IMR-90 (cell line): Measurements from ENCODE around the gene HSD17B8. TPM values are rescaled to one million over a fixed set of nuclear protein-coding genes. Genes with fewer than 3 reads are reported as not detected.

Experiments
- ATAC-seq: fragments of 200-7000 bp; cut with Tn5 transposase; 2 replicates; pipeline ENCODE4 v1.9.1; 2020; ENCODE audit warnings: low read depth, mild to moderate bottlenecking, moderate library complexity
- BruUV-seq: library from RNA; stranded (reverse); fragments of 400-500 nt; replicated peaks from 2 replicates; lab custom pipeline; 2021; lab: Mats Ljungman, UMichigan
- CTCF ChIA-PET: fragments of 300-600 bp; formaldehyde crosslinking; extraction: SDS; loops from one replicate; lab custom pipeline; 2021; ENCODE audit warnings: antibody characterized with exemption; lab: Yijun Ruan, JAX
- POLR2A ChIA-PET: fragments of 300-600 bp; sonication (Branson Sonifier 250); formaldehyde crosslinking; loops from one replicate; lab custom pipeline; 2022; ENCODE audit warnings: antibody characterized with exemption; ENCODE audit not compliant: unreplicated experiment; lab: Charles Lee
- DNase-seq: peaks from one replicate; pipeline ENCODE4 v3.0.0; 2013
- H2AFZ ChIP-seq: replicated peaks from 2 replicates; pipeline ENCODE3; 2013; ENCODE audit warnings: low read length, mild to moderate bottlenecking; ENCODE audit not compliant: poor library complexity
- H2AK5ac ChIP-seq: 2 replicates; pipeline ENCODE4 v1.6.1; 2013; ENCODE audit warnings: low read depth, low read length, inconsistent platforms
- H2AK9ac ChIP-seq: replicated peaks from 2 replicates; pipeline ENCODE3; 2013; ENCODE audit warnings: mild to moderate bottlenecking, low read depth, low read length, moderate library complexity; ENCODE audit not compliant: poor library complexity
- H2BK120ac ChIP-seq: 2 replicates; pipeline ENCODE4 v1.6.1; 2013; ENCODE audit warnings: low read depth, low read length, inconsistent platforms
- H2BK15ac ChIP-seq: 3 replicates; pipeline ENCODE4 v1.6.1; 2013; ENCODE audit warnings: low read depth, low read length, inconsistent platforms
- H2BK20ac ChIP-seq: 2 replicates; pipeline ENCODE4 v1.6.1; 2013; ENCODE audit warnings: low read depth, mild to moderate bottlenecking, inconsistent platforms, low read length, moderate library complexity
- H2BK5ac ChIP-seq: 2 replicates; pipeline ENCODE4 v1.6.1; 2013; ENCODE audit warnings: mild to moderate bottlenecking, low read depth, low read length, inconsistent platforms; ENCODE audit not compliant: poor library complexity, severe bottlenecking
- H3K14ac ChIP-seq: replicated peaks from 2 replicates; pipeline ENCODE4 v1.6.1; 2013; ENCODE audit warnings: low read depth, low read length, inconsistent platforms
- H3K18ac ChIP-seq: 2 replicates; pipeline ENCODE4 v1.6.1; 2013; ENCODE audit warnings: low read depth, low read length, control low read depth
- H3K23ac ChIP-seq: 2 replicates; pipeline ENCODE4 v1.6.1; 2013; ENCODE audit warnings: low read depth, low read length, inconsistent platforms
- H3K27ac ChIP-seq: 2 replicates; pipeline ENCODE4 v1.5.1; 2013; ENCODE audit warnings: mild to moderate bottlenecking, control low read depth, low read length; ENCODE audit not compliant: insufficient read depth
- H3K27me3 ChIP-seq: 2 replicates; pipeline ENCODE4 v1.6.1; 2013; ENCODE audit warnings: low read length; ENCODE audit not compliant: control insufficient read depth, insufficient read depth
- H3K36me3 ChIP-seq: 2 replicates; pipeline ENCODE4 v1.6.1; 2013; ENCODE audit warnings: low read length, mixed read lengths; ENCODE audit not compliant: control insufficient read depth, insufficient read depth
- H3K4ac ChIP-seq: 2 replicates; pipeline ENCODE4 v1.6.1; 2013; ENCODE audit warnings: low read depth, low read length, inconsistent platforms
- H3K4me1 ChIP-seq: 2 replicates; pipeline ENCODE4 v1.6.1; 2013; ENCODE audit warnings: low read length, mixed read lengths; ENCODE audit not compliant: control insufficient read depth, insufficient read depth
- H3K4me2 ChIP-seq: 2 replicates; pipeline ENCODE4 v1.6.1; 2013; ENCODE audit warnings: low read depth, mild to moderate bottlenecking, control low read depth, low read length, moderate library complexity
- H3K4me3 ChIP-seq: 2 replicates; pipeline ENCODE4 v1.5.1; 2013; ENCODE audit warnings: low read depth, mild to moderate bottlenecking, control low read depth, low read length, moderate library complexity; ENCODE audit not compliant: insufficient read depth
- H3K56ac ChIP-seq: 2 replicates; pipeline ENCODE4 v1.6.1; 2013; ENCODE audit warnings: low read length, inconsistent platforms; ENCODE audit not compliant: insufficient read depth; ENCODE audit errors: extremely low read depth
- H3K79me1 ChIP-seq, 2 experiments: 2 replicates each; pipeline ENCODE4 v1.6.1; 2013; ENCODE audit warnings: low read length in 2 of 2, inconsistent platforms in 1 of 2, low read depth in 1 of 2
- H3K9ac ChIP-seq: 2 replicates; pipeline ENCODE4 v1.6.1; 2013; ENCODE audit warnings: low read depth, low read length, control low read depth
- H3K9me1 ChIP-seq: 2 replicates; pipeline ENCODE4 v1.6.1; 2013; ENCODE audit warnings: low read length, inconsistent platforms; ENCODE audit not compliant: insufficient read depth
- H3K9me3 ChIP-seq: 2 replicates; pipeline ENCODE4 v1.6.1; 2013; ENCODE audit warnings: low read length; ENCODE audit not compliant: control insufficient read depth, insufficient read depth
- H4K20me1 ChIP-seq: 2 replicates; pipeline ENCODE4 v1.6.1; 2013; ENCODE audit warnings: low read length, inconsistent platforms; ENCODE audit not compliant: insufficient read depth
- H4K5ac ChIP-seq: 2 replicates; pipeline ENCODE4 v1.6.1; 2013; ENCODE audit warnings: mild to moderate bottlenecking, low read depth, low read length, control low read depth
- H4K8ac ChIP-seq, 2 experiments: 2 replicates each; pipeline ENCODE4 v1.6.1; 2013; ENCODE audit warnings: low read depth in 2 of 2, low read length in 2 of 2, control low read depth in 1 of 2, inconsistent platforms in 1 of 2
- H4K91ac ChIP-seq: 2 replicates; pipeline ENCODE4 v1.6.1; 2013; ENCODE audit warnings: low read depth, low read length, inconsistent platforms; ENCODE audit not compliant: insufficient read depth
- BHLHE40 ChIP-seq: fragments of 150-350 bp; IDR thresholded peaks from 2 replicates; pipeline ENCODE4 v1.6.1; 2016; ENCODE audit warnings: mild to moderate bottlenecking, low read depth, low read length
- CEBPB ChIP-seq: IDR thresholded peaks from 2 replicates; pipeline ENCODE4 v1.6.1; 2012; ENCODE audit warnings: low read depth, low read length, improper control_type of control experiment
- CHD1 ChIP-seq: IDR thresholded peaks from 2 replicates; pipeline ENCODE4 v1.6.1; 2012; ENCODE audit warnings: low read depth, low read length, improper control_type of control experiment
- FOS ChIP-seq: fragments of 150-350 bp; IDR thresholded peaks from 2 replicates; pipeline ENCODE4 v1.6.1; 2016; ENCODE audit warnings: low read depth, low read length
- MAFK ChIP-seq: IDR thresholded peaks from 2 replicates; pipeline ENCODE4 v1.6.1; 2012; ENCODE audit warnings: low read depth, low read length, improper control_type of control experiment
- MAZ ChIP-seq: IDR thresholded peaks from 2 replicates; pipeline ENCODE4 v1.6.1; 2012; ENCODE audit warnings: low read depth, mild to moderate bottlenecking, low read length, improper control_type of control experiment, moderate library complexity, borderline replicate concordance
- NFE2L2 ChIP-seq: fragments of 150-350 bp; IDR thresholded peaks from 2 replicates; pipeline ENCODE4 v1.6.1; 2016; ENCODE audit warnings: low read depth, mild to moderate bottlenecking, low read length
- POLR2A ChIP-seq: IDR thresholded peaks from 2 replicates; pipeline ENCODE4 v1.6.1; 2012; ENCODE audit warnings: mild to moderate bottlenecking, low read depth, low read length
- RAD21 ChIP-seq: IDR thresholded peaks from 2 replicates; pipeline ENCODE4 v1.6.1; 2012; ENCODE audit warnings: low read length, improper control_type of control experiment
- RCOR1 ChIP-seq: IDR thresholded peaks from 2 replicates; pipeline ENCODE4 v1.6.1; 2012; ENCODE audit warnings: mild to moderate bottlenecking, low read length, improper control_type of control experiment; ENCODE audit not compliant: insufficient replicate concordance
- RFX5 ChIP-seq: IDR thresholded peaks from 2 replicates; pipeline ENCODE4 v1.8.0; 2012; ENCODE audit warnings: low read depth, mild to moderate bottlenecking, low read length, moderate library complexity
- SMC3 ChIP-seq: fragments of 150-350 bp; IDR thresholded peaks from 2 replicates; pipeline ENCODE4 v1.6.1; 2016; ENCODE audit warnings: low read depth, mild to moderate bottlenecking, antibody characterized with exemption, low read length, moderate library complexity
- WGBS, 2 experiments: methylation state at CpG; one replicate each; pipeline versions ENCODE4 v1.1.5 to v1.1.7; 2013; ENCODE audit warnings: missing lambda C conversion rate in 2 of 2; ENCODE audit not compliant: insufficient read length in 1 of 2; ENCODE audit errors: extremely low coverage in 2 of 2; 5-methylcytosine and 5-hydroxymethylcytosine counted together
- dilution Hi-C: fragments of 300-500 bp; cut with HindIII; formaldehyde crosslinking; loops from one replicate; pipeline ENCODE4 v1.14.3; 2018; ENCODE audit warnings: low sequenced_read_pairs; ENCODE audit not compliant: unreplicated experiment
- in situ Hi-C: fragments of 300-500 bp; cut with MboI; formaldehyde crosslinking; loops from 3 replicates; pipeline ENCODE4 v1.14.3; 2019; ENCODE audit warnings: low sequenced_read_pairs, inconsistent platforms, mixed read lengths
- intact Hi-C: fragments of 100-400 bp; cut with micrococcal nuclease; formaldehyde crosslinking; loops from 2 replicates; pipeline ENCODE4 v1.10.0; 2022
- polyA plus RNA-seq, 3 experiments: library from polyadenylated mRNA; depleted of rRNA; stranded (reverse); fragments of >200 nt; gene quantifications; 2 replicates each; pipeline ENCODE4 v1.2.3, GENCODE V29; 2012; ENCODE audit warnings: low replicate concordance in 1 of 3
- total RNA-seq: library from RNA; depleted of rRNA; stranded (reverse); fragments of >200 nt; gene quantifications from 2 replicates; pipeline ENCODE4 v1.2.3, GENCODE V29; 2012
- TF ChIP-seq, protein P1 (sequence below): conservative IDR thresholded peaks from 2 replicates; pipeline ENCODE4 v1.5.1; 2012; ENCODE audit warnings: mild to moderate bottlenecking, low read depth, low read length, improper control_type of control experiment
- TF ChIP-seq, protein P2 (sequence below): fragments of 150-350 bp; IDR thresholded peaks from 2 replicates; pipeline ENCODE4 v1.6.1; 2017; ENCODE audit warnings: mild to moderate bottlenecking, antibody characterized with exemption, low read length, low read depth
- TF ChIP-seq, protein P3 (sequence below): fragments of 150-350 bp; IDR thresholded peaks from 2 replicates; pipeline ENCODE4 v1.6.1; 2016; ENCODE audit warnings: low read depth, mild to moderate bottlenecking, low read length, moderate library complexity, borderline replicate concordance

The HSD17B8 gene
- total and polyA plus RNA-seq, 2 of the 4 experiments (the other 2 are of a cell fraction): 1.6 to 4.3 TPM

DNA sequence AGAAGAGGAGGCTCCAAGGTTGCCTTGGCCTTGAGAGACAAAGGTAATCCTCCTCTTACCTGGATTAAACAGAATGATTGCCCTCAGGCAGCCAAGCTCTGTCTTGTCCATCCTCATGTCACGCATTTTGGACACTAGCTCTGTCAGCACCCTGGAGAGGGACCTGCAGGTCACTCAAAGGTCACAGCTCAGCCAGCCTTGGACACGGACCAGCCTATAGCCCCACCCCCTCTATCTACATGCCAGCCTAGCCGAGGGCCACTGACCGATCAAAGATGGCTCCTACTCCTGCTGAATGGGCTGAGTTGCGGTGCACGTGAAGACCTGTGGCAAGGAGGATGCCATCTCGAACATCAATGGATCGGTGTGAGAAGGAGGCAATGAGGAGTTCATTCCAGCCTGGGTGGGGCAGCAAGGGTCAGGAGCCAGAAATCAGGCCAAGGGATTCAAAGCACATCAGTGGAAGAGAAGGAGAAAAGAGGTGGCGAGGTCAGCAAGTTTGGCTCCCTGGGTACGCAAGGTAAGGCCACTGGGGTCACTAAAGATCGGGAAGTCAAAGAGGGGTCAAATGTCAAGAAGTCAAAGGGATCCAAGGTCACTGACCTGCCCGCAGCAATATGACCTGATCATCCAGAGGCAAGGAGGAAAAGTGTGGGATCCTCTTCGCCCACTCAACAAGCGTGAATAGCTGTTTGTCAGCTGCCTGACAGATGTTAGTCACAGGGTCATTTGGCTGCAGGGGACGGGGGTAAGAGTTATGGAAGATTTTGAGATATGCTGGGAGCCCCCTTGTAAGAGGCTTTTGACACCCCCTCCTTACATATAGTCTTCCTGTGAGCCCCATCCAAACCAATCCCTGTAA, 8.9 kb upstream of the HSD17B8 start:
- peaks cover 8 to 52% of the 10 kb centered on the region in 2 experiments; a peak in 3 of 4 replicates for H3K79me1 ChIP-seq
- peaks cover 30% of the 10 kb centered on the region for H3K36me3 ChIP-seq
- no TSS peak for BruUV-seq
- no peak overlapping the region for H3K18ac ChIP-seq
- no peak overlapping the region for H2BK20ac ChIP-seq
- CTCF ChIA-PET: no interaction called here
- no peak overlapping the region for H2AK5ac ChIP-seq
- no peak overlapping the region for H4K5ac ChIP-seq
- no peak overlapping the region for H3K56ac ChIP-seq
- H3K9ac ChIP-seq: no peak overlapping the region
- POLR2A ChIA-PET: no interaction called here
- H3K4ac ChIP-seq: no peak overlapping the region
- peaks cover 4% of the 10 kb centered on the region; the same call in 1 of the 2 replicates for H3K4me1 ChIP-seq
- peaks cover 24% of the 10 kb centered on the region for H3K27me3 ChIP-seq
- intact Hi-C loops (no loop called here), in situ Hi-C loops (no loop called here), dilution Hi-C loops (no loop called here)
- no peak overlapping the region for H2AFZ ChIP-seq
- H4K91ac ChIP-seq: no peak overlapping the region
- no peak overlapping the region for H3K4me3 ChIP-seq
- H2AK9ac ChIP-seq: no peak overlapping the region
- no peak overlapping the region for H3K27ac ChIP-seq
- no peak overlapping the region for H3K23ac ChIP-seq
- DNase-seq (no peak), ATAC-seq (no peak)
- H3K9me1 ChIP-seq: peaks cover 4% of the 10 kb centered on the region
- H4K20me1 ChIP-seq: peaks cover 35% of the 10 kb centered on the region; the same call in 1 of the 2 replicates
- H3K9me3 ChIP-seq: no peaks in the 10 kb centered on the region
- H2BK15ac ChIP-seq: no peak overlapping the region
- WGBS, 2 experiments: 90% methylated on average over 2 of the region's 15 CpGs; no CpG with 5 or more reads in 1 of the 2 experiments
- H2BK120ac ChIP-seq: no peak overlapping the region
- no peak overlapping the region for H4K8ac ChIP-seq
- no peak overlapping the region for H2BK5ac ChIP-seq
- no peak overlapping the region for H3K4me2 ChIP-seq
- no peak overlapping the region for H3K14ac ChIP-seq
- TF ChIP-seq, protein P1, sequence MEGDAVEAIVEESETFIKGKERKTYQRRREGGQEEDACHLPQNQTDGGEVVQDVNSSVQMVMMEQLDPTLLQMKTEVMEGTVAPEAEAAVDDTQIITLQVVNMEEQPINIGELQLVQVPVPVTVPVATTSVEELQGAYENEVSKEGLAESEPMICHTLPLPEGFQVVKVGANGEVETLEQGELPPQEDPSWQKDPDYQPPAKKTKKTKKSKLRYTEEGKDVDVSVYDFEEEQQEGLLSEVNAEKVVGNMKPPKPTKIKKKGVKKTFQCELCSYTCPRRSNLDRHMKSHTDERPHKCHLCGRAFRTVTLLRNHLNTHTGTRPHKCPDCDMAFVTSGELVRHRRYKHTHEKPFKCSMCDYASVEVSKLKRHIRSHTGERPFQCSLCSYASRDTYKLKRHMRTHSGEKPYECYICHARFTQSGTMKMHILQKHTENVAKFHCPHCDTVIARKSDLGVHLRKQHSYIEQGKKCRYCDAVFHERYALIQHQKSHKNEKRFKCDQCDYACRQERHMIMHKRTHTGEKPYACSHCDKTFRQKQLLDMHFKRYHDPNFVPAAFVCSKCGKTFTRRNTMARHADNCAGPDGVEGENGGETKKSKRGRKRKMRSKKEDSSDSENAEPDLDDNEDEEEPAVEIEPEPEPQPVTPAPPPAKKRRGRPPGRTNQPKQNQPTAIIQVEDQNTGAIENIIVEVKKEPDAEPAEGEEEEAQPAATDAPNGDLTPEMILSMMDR: no peak
- TF ChIP-seq BHLHE40: no peak
- no peak for TF ChIP-seq SMC3
- TF ChIP-seq, protein P2, sequence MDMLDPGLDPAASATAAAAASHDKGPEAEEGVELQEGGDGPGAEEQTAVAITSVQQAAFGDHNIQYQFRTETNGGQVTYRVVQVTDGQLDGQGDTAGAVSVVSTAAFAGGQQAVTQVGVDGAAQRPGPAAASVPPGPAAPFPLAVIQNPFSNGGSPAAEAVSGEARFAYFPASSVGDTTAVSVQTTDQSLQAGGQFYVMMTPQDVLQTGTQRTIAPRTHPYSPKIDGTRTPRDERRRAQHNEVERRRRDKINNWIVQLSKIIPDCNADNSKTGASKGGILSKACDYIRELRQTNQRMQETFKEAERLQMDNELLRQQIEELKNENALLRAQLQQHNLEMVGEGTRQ: no peak
- TF ChIP-seq NFE2L2: no peak
- no peak for TF ChIP-seq CHD1
- no peak for TF ChIP-seq FOS
- no peak for TF ChIP-seq RAD21
- TF ChIP-seq RCOR1: no peak
- TF ChIP-seq, protein P3, sequence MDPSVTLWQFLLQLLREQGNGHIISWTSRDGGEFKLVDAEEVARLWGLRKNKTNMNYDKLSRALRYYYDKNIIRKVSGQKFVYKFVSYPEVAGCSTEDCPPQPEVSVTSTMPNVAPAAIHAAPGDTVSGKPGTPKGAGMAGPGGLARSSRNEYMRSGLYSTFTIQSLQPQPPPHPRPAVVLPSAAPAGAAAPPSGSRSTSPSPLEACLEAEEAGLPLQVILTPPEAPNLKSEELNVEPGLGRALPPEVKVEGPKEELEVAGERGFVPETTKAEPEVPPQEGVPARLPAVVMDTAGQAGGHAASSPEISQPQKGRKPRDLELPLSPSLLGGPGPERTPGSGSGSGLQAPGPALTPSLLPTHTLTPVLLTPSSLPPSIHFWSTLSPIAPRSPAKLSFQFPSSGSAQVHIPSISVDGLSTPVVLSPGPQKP: no peak
- no peak for TF ChIP-seq CEBPB
- TF ChIP-seq MAZ: no peak
- no peak for TF ChIP-seq MAFK
- no peak for TF ChIP-seq POLR2A
- no peak for TF ChIP-seq RFX5
